Loucy (cell line): ENCODE measurements around the gene GALNT3.

Source experiments
- EZH2phosphoT487 ChIP-seq: fragments of 200-600 bp; IDR thresholded peaks from 2 replicates; pipeline ENCODE4 v1.6.1; 2018; ENCODE audit warnings: antibody characterized with exemption, mild to moderate bottlenecking, moderate library complexity, borderline replicate concordance
- TF ChIP-seq, protein P1 (sequence below): fragments of 200-600 bp; sonication (generic); conservative IDR thresholded peaks from 2 replicates; pipeline ENCODE4 v1.5.1; 2014; ENCODE audit warnings: mild to moderate bottlenecking, antibody characterized with exemption, low read length

DNA sequence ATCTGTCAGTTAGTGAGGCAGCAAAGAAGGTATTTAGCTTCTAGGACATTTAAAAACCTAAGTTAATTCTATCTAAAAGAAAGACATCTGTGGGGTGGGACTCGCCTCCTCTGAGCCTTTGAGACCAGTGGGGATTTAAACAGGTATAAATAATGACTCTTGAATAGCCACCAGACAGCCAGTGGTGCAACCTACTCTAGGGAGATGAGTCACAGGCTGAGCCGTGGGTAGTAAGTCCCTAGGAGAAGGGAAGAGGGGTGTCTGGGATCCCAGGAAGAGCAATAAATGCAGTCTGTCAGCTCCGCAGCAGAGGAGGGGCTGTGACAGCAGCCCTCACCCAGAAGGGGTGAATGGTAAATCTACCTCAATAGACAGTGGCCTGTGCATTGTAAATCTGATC lies 43.1 kb upstream of the GALNT3 start:
- TF ChIP-seq, protein P1, sequence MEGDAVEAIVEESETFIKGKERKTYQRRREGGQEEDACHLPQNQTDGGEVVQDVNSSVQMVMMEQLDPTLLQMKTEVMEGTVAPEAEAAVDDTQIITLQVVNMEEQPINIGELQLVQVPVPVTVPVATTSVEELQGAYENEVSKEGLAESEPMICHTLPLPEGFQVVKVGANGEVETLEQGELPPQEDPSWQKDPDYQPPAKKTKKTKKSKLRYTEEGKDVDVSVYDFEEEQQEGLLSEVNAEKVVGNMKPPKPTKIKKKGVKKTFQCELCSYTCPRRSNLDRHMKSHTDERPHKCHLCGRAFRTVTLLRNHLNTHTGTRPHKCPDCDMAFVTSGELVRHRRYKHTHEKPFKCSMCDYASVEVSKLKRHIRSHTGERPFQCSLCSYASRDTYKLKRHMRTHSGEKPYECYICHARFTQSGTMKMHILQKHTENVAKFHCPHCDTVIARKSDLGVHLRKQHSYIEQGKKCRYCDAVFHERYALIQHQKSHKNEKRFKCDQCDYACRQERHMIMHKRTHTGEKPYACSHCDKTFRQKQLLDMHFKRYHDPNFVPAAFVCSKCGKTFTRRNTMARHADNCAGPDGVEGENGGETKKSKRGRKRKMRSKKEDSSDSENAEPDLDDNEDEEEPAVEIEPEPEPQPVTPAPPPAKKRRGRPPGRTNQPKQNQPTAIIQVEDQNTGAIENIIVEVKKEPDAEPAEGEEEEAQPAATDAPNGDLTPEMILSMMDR = no peak
- no peak for TF ChIP-seq EZH2phosphoT487
